Stimulated activated CD8-positive, alpha-beta memory T cell treated with anti-CD3 and anti-CD28 coated beads, Interleukin-7, amount 100 ng/mL, for 48 hours (primary cell): Measurements from ENCODE around the gene C5orf63.
A peak's percentile ranks its signal among the peaks of the same experiment; 100 is the strongest.
"Not testable (repeated sequence)": the region's sequence is repeated elsewhere in the genome, so short reads cannot be mapped to it uniquely, and the experiment has no call there.

ENCODE experiments used
- DNase-seq, 2 donors: peaks; one replicate each; pipeline ENCODE4 v3.0.0-alpha.2; 2020; ENCODE audit warnings: low read depth in 1 of 2; ENCODE audit errors: extremely low read depth in 1 of 2

C5orf63 gene

GRCh38 chr5:127072861-127073846 lies at the start of gene C5orf63:
Gene C5orf63 (minus strand): TSS chr5:127073502. CDS start chr5:127058995, 14,507 bp downstream.
- peak; percentile 60 to 63 for DNase-seq

GRCh38 chr5:127112347-127112864 lies 39.1 kb upstream of the C5orf63 start:
- DNase-seq = no peak

- DNase-seq = no peak
These were observed 37.8 kb upstream of the C5orf63 start for GRCh38 chr5:127111112-127111511.

GRCh38 chr5:127108624-127109260 lies 35.4 kb upstream of the C5orf63 start:
- DNase-seq = not testable (repeated sequence)

GRCh38 chr5:127101935-127102334 lies 28.6 kb upstream of the C5orf63 start:
- no peak for DNase-seq

GRCh38 chr5:127101533-127101932 lies 28.2 kb upstream of the C5orf63 start:
- no peak for DNase-seq

GRCh38 chr5:127098241-127098640 lies 24.9 kb upstream of the C5orf63 start:
- DNase-seq = no peak

- no peak for DNase-seq
These were observed 24.0 kb upstream of the C5orf63 start for GRCh38 chr5:127097278-127097677.

GRCh38 chr5:127096328-127096993 lies 23.2 kb upstream of the C5orf63 start:
- DNase-seq = no peak

- DNase-seq = no peak
These were observed 21.0 kb upstream of the C5orf63 start for GRCh38 chr5:127094161-127094814.

- DNase-seq = no peak
These were observed 19.4 kb upstream of the C5orf63 start for GRCh38 chr5:127092690-127093089.

GRCh38 chr5:127089191-127089590 lies 15.9 kb upstream of the C5orf63 start:
- DNase-seq = no peak

GRCh38 chr5:127088251-127088650 lies 14.9 kb upstream of the C5orf63 start:
- DNase-seq = no peak

- no peak for DNase-seq
These were observed 13.3 kb upstream of the C5orf63 start for GRCh38 chr5:127086589-127086988.

- no peak for DNase-seq
These were observed 12.5 kb upstream of the C5orf63 start for GRCh38 chr5:127085796-127086195.

- no peak for DNase-seq
These were observed 12.1 kb upstream of the C5orf63 start for GRCh38 chr5:127085371-127085770.

- DNase-seq = no peak
These were observed 11.4 kb upstream of the C5orf63 start for GRCh38 chr5:127084656-127085055.

- DNase-seq = no peak
These were observed 10.4 kb upstream of the C5orf63 start for GRCh38 chr5:127083711-127084110.

- DNase-seq = no peak
These were observed 6.7 kb upstream of the C5orf63 start for GRCh38 chr5:127079994-127080491.

GRCh38 chr5:127077366-127077765 lies 4.1 kb upstream of the C5orf63 start:
- no peak for DNase-seq
